HepG2 (cell line): ENCODE measurements around the gene EFCAB14. TPM values are rescaled to one million over a fixed set of nuclear protein-coding genes. Genes with fewer than 3 reads are reported as not detected.
A peak's percentile ranks its signal among the peaks of the same experiment; 100 is the strongest.

Source experiments
- HES4 ChIP-seq: sonication (generic); formaldehyde crosslinking; IDR thresholded peaks from 2 replicates; pipeline ENCODE4 v1.9.0; 2021; ENCODE audit warnings: mild to moderate bottlenecking, missing genetic modification reagents, borderline replicate concordance
- MXD4 ChIP-seq: IDR thresholded peaks from 2 replicates; pipeline ENCODE4 v1.6.1; 2016; ENCODE audit warnings: mild to moderate bottlenecking, missing biosample characterization, missing genetic modification reagents
- SP1 ChIP-seq, 2 experiments: fragments of 450-650 bp in 1 of 2; sonication (generic) in 1 of 2; formaldehyde crosslinking in 1 of 2; IDR thresholded peaks; 2 replicates each; pipeline versions ENCODE4 v1.4.0 to v1.6.1; 2016 to 2020; ENCODE audit warnings: missing genetic modification reagents in 1 of 2
- SP5 ChIP-seq: IDR thresholded peaks from 2 replicates; pipeline ENCODE4 v1.6.1; 2016; ENCODE audit warnings: low read depth, borderline replicate concordance
- ZBTB37 ChIP-seq: sonication (generic); formaldehyde crosslinking; IDR thresholded peaks from 2 replicates; pipeline ENCODE4 v1.4.0; 2020; ENCODE audit warnings: mild to moderate bottlenecking, missing genetic modification reagents
- ZFP1 ChIP-seq: IDR thresholded peaks from 2 replicates; pipeline ENCODE4 v1.6.1; 2016
- ZNF446 ChIP-seq: sonication (generic); formaldehyde crosslinking; IDR thresholded peaks from 2 replicates; pipeline ENCODE4 v1.5.0; 2020; ENCODE audit warnings: mild to moderate bottlenecking, missing genetic modification reagents
- polyA plus RNA-seq, 8 experiments: library from polyadenylated mRNA; depleted of rRNA in 3 of 8; stranded (reverse) in 7 of 8; unstranded in 1 of 8; fragments of >200 nt; fragmentation: Illumina TruSeq in 4 of 8; extraction: Trizol in 4 of 8; gene quantifications; 2 replicates each; pipeline versions ENCODE4 v1.2.1 to v1.2.3, GENCODE V29; 2011 to 2016; ENCODE audit warnings: low read depth in 4 of 8, missing spikeins in 1 of 8, mixed read lengths in 1 of 8; ENCODE audit not compliant: insufficient read depth in 1 of 8
- total RNA-seq, 5 experiments: library from RNA; depleted of rRNA; stranded (reverse); fragments of >200 nt; fragmentation: Illumina TruSeq; extraction: Trizol; gene quantifications; 2 replicates each; pipeline ENCODE4 v1.2.3, GENCODE V29; 2016; ENCODE audit warnings: low read depth in 1 of 5
- TF ChIP-seq, protein P1 (sequence below): sonication (generic); formaldehyde crosslinking; IDR thresholded peaks from 2 replicates; pipeline ENCODE4 v1.4.0; 2020; ENCODE audit warnings: mild to moderate bottlenecking, missing genetic modification reagents
- TF ChIP-seq, protein P2 (sequence below): sonication (generic); formaldehyde crosslinking; IDR thresholded peaks from 2 replicates; pipeline ENCODE4 v1.9.0; 2021; ENCODE audit warnings: missing genetic modification reagents, mild to moderate bottlenecking, borderline replicate concordance
- TF ChIP-seq, protein P3 (sequence below): sonication (generic); formaldehyde crosslinking; IDR thresholded peaks from 2 replicates; pipeline ENCODE4 v1.5.1; 2020; ENCODE audit warnings: missing genetic modification reagents, mild to moderate bottlenecking, borderline replicate concordance
- TF ChIP-seq, protein P4 (sequence below): IDR thresholded peaks from 2 replicates; pipeline ENCODE4 v1.6.1; 2016; ENCODE audit warnings: mild to moderate bottlenecking, missing biosample characterization, missing genetic modification reagents

EFCAB14 gene
- total and polyA plus RNA-seq, 2 of the 13 experiments (the other 11 are each of a cell fraction or from before 2014, with no cell fraction given) = 13.4 to 17.9 TPM

GRCh38 chr1:46718727-46719622 is at the start of gene EFCAB14 (continued):
- TF ChIP-seq, protein P1, sequence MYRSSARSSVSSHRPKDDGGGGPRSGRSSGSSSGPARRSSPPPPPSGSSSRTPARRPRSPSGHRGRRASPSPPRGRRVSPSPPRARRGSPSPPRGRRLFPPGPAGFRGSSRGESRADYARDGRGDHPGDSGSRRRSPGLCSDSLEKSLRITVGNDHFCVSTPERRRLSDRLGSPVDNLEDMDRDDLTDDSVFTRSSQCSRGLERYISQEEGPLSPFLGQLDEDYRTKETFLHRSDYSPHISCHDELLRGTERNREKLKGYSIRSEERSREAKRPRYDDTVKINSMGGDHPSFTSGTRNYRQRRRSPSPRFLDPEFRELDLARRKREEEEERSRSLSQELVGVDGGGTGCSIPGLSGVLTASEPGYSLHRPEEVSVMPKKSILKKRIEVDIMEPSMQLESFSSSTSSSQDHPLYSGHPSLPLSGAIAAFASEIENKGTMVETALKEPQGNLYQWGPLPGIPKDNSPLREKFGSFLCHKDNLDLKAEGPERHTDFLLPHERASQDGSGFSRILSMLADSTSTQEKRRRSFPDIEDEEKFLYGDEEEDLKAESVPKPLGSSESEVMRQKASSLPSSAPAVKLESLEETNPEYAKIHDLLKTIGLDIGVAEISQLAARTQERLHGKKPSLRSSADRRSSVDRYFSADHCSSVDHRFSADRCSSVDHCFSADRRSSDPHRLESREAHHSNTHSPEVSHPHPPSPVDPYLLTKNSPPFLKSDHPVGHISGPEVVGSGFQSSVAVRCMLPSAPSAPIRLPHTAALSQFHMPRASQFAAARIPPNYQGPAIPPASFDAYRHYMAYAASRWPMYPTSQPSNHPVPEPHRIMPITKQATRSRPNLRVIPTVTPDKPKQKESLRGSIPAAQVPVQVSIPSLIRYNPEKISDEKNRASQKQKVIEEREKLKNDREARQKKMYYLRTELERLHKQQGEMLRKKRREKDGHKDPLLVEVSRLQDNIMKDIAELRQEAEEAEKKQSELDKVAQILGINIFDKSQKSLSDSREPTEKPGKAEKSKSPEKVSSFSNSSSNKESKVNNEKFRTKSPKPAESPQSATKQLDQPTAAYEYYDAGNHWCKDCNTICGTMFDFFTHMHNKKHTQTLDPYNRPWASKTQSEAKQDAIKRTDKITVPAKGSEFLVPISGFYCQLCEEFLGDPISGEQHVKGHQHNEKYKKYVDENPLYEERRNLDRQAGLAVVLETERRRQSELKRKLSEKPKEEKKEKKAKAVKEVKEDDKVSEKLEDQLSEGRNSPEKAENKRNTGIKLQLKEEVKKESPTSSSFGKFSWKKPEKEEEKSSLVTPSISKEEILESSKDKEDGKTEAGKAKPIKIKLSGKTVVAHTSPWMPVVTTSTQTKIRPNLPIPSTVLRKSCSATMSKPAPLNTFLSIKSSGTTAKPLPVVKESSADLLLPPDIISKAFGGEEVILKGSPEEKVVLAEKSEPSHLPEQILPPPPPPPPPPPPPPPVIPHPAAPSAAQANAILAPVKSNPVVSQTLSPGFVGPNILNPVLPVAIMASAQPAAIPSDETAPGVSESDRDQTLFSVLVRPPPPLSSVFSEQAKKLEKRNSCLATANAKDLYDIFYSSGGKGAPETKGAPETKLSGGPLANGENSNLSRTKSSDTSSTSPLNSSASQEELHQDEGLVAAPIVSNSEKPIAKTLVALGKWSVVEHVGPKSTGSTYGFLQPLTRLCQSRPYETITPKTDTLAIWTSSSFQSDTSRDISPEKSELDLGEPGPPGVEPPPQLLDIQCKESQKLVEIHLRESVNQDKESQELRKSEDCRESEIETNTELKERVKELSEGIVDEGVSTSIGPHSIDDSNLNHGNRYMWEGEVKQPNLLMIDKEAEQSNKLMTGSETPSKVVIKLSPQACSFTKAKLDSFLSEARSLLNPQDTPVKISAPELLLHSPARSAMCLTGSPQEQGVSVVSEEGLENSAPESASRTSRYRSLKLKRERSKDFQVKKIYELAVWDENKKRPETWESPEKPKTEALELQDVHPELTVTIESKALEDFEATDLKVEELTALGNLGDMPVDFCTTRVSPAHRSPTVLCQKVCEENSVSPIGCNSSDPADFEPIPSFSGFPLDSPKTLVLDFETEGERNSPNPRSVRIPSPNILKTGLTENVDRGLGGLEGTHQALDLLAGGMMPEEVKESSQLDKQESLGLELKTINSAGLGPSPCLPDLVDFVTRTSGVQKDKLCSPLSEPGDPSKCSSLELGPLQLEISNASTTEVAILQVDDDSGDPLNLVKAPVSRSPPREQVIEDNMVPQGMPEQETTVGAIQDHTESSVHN (CRISPR knock-in tag) = no peak
- TF ChIP-seq ZFP1 (no peak; the same call in 1 of the 2 replicates), MXD4 (CRISPR knock-in tag) (peak; percentile 44; the same call in 1 of the 2 replicates), HES4 (CRISPR knock-in tag) (peak; percentile 34; the same call in 1 of the 2 replicates), ZNF446 (CRISPR knock-in tag) (no peak), ZBTB37 (CRISPR knock-in tag) (no peak), SP1 (IDR thresholded peaks at IDR 0.05) (no peak), SP1 (CRISPR knock-in tag; IDR thresholded peaks at IDR 0.05) (peak; percentile 78; the same call in 1 of the 2 replicates), SP5 (CRISPR knock-in tag) (peak; percentile 52; the same call in 1 of the 2 replicates)
- TF ChIP-seq, protein P2, sequence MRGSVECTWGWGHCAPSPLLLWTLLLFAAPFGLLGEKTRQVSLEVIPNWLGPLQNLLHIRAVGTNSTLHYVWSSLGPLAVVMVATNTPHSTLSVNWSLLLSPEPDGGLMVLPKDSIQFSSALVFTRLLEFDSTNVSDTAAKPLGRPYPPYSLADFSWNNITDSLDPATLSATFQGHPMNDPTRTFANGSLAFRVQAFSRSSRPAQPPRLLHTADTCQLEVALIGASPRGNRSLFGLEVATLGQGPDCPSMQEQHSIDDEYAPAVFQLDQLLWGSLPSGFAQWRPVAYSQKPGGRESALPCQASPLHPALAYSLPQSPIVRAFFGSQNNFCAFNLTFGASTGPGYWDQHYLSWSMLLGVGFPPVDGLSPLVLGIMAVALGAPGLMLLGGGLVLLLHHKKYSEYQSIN (CRISPR knock-in tag) = no peak
- TF ChIP-seq, protein P3, sequence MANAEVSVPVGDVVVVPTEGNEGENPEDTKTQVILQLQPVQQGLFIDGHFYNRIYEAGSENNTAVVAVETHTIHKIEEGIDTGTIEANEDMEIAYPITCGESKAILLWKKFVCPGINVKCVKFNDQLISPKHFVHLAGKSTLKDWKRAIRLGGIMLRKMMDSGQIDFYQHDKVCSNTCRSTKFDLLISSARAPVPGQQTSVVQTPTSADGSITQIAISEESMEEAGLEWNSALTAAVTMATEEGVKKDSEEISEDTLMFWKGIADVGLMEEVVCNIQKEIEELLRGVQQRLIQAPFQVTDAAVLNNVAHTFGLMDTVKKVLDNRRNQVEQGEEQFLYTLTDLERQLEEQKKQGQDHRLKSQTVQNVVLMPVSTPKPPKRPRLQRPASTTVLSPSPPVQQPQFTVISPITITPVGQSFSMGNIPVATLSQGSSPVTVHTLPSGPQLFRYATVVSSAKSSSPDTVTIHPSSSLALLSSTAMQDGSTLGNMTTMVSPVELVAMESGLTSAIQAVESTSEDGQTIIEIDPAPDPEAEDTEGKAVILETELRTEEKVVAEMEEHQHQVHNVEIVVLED (CRISPR knock-in tag) = peak; percentile 86
- TF ChIP-seq, protein P4, sequence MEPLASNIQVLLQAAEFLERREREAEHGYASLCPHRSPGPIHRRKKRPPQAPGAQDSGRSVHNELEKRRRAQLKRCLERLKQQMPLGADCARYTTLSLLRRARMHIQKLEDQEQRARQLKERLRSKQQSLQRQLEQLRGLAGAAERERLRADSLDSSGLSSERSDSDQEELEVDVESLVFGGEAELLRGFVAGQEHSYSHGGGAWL (CRISPR knock-in tag) = peak; percentile 90
